ENCODE measurements around the gene NAA16. TPM values are rescaled to one million over a fixed set of nuclear protein-coding genes. Genes with fewer than 3 reads are reported as not detected.
"Not testable (repeated sequence)": the region's sequence is repeated elsewhere in the genome, so short reads cannot be mapped to it uniquely, and the experiment has no call there.

The NAA16 gene
- total RNA-seq (2014; rRNA removed; shearing (Covaris generic)) = 8.0 and 10.9 TPM in 2 replicates

- peak; percentile 92 for DNase-seq (ENCODE audit: low spot score)
Observed at GRCh38 chr13:41310963-41311405, at the start of gene NAA16. Gene NAA16, plus strand, starts transcription at chr13:41311267. Its CDS starts 262 bp downstream, at chr13:41311529.

- DNase-seq (ENCODE audit: low spot score) = peak; percentile 93
Observed at GRCh38 chr13:41263261-41263971, 47.7 kb upstream of the NAA16 start, which contains the start of gene MTRF1. Gene MTRF1, minus strand, starts transcription at chr13:41263576. Its CDS starts 2,669 bp downstream, at chr13:41260907.

DNA sequence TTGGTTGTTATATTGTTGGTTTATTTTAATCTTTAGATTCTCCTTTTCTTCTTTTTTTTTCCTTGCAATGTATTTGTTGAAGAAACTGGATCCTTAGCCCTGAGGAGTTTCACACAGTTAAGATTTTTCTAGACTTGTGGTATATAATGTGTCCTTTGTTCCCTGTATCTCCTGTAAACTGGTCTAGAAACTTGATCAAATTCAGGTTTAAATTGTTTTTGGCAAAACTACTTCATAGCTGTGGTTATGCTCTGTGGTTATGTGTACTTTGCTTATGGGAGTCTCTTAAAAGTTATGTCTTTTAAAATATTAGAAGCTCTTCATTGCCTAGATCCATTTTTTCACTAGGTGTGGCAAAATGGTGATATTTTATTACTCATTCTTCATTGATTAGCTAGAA is 44.0 kb upstream of the NAA16 start:
- DNase-seq (ENCODE audit: low spot score) = no peak

GRCh38 chr13:41268764-41269163 is 42.3 kb upstream of the NAA16 start:
- DNase-seq (ENCODE audit: low spot score) = no peak

DNA sequence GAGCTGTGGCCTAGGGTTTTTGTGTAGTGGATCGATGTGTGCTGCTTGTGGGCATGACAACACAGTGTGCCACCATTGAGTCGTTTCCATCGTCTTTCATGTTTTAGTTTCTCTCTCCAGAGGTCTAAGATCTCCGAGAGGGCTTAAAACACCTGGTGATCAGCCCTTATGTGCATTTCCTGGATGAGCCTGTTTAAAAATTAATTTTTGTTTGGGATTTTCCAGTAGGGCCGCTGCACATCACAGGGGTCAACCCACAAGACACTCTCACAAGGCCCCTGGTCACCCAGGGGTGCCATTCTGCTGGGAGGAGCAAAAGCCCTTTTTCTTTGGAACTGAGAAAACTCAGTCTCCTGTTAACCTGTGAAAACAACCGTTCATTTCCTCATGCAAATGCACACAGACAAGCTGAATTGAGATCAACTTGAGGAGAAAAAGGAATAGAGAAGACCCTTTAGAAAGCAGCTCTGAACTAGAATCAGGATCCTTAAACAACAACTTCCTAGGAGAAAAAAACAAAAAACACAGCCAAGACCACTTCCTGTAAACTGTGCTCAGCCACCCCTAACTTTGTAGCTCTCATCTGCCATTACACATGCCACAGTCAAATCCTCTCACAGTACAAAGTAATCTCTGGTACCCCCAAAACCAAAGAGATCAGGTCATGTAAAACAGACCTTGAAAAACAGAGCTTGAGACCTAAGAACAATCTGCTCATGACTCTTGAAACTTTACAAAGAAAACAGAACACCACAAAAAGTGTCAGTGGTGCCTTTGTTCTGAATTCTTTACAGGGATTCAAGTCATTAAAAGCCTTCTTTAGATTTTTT is 39.4 kb upstream of the NAA16 start:
- DNase-seq (ENCODE audit: low spot score) = no peak

DNA sequence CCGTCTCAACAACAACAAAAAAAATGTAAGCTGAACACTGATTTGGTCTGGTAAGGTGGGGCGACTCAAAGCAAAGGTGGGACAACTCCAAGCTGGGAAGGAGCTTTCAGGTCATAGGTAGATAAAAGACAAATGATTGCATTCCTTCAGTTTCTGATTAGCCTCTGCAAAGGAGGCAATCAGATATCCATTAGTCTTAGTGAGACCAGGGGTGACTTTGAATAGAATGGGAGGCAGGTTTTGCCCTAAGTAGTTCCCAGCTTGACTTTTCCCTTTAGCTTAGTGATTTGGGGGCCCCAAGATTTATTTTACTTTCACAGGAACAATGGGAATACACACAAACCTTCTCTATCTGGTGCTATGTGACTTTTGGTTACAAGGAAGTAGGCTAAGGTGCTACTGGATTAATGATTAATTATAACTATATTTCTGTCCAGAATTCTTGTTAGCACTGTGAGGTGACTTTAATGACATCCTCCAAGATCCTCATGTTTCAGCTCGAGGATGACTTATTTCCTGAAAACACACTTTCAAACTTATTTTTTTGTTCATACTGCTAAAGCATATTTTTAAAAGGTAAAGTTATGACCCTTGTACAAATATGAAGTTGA is 37.1 kb upstream of the NAA16 start:
- DNase-seq (ENCODE audit: low spot score) = peak; percentile 76

GRCh38 chr13:41274881-41275280 is 36.2 kb upstream of the NAA16 start:
- no peak for DNase-seq (ENCODE audit: low spot score)

GRCh38 chr13:41276824-41277223 is 34.2 kb upstream of the NAA16 start:
- DNase-seq (ENCODE audit: low spot score) = no peak

- DNase-seq (ENCODE audit: low spot score) = not testable (repeated sequence)
Observed at GRCh38 chr13:41279156-41279555, 31.9 kb upstream of the NAA16 start.

DNA sequence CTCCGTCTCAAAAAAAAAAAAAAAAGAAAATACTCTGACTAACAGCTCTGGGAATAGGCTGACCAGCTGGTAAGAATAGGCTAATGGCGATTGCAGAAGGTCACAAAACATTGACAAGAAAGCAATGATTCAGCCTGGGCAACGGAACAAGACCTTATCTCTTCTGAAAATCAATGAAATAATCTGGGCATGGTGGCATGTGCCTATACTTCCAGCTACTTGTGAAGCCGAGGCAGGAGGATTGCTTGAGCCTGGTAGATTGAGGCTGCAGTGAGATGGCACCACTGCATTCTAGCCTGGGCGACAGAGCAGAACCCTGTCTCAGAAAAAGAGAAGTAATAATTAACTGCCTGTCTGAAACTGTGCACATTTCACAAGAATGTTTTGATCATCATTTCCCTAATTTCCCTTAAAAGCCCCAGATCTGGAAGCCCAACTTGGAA is 28.9 kb upstream of the NAA16 start:
- DNase-seq (ENCODE audit: low spot score) = no peak

DNA sequence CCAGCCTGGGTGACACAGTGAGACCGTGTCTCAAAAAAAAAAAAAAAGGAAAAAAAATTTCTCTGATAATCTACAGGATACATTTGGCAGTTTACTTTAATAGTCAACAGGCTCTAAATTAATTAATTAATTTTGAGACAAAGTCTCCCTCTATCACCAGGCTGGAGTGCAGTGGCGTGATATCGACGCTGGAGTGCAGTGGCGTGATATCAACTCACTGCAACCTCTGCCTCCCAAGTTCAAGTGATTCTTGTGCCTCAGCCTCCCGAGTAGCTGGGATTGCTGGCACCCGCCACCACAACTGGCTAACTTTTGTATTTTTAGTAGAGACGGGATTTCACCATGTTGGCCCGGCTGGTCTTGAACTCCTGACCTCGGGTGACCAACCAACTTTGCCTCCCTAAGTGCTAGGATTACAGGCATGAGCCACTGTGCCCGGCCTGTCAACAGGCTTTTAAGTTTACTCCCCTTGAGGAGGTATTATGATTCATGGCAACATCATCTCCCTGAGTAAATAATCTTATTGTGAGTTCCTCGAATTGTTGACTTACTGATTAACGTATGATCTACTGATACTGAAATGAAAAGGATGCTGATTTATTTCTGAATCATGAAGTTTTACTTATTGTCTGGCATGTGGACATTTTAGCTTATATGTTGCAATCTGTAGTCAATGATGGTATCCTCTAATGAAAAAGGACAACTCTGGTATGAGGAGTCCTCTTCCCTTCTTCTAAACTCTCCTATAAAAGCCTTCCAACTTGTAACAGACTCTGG is 26.4 kb upstream of the NAA16 start:
- DNase-seq (ENCODE audit: low spot score) = peak; percentile 77

DNA sequence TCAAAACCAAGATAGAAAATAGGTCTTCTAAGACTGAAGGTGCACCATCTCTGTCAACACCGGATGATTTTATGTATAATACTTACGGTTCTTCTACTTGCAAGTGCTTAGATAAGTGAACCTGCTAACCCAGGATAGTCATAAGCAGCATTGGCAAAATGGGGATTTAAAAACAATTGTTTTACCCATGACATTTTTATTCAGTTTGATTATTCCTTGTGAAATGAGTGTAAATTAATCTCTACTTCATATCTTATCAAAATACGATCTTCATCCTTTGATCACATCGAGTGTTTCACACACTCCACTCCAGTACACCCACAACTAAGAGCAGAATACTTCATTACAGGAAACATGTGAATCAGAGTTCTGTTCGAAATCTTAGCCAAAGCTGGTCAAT is 24.7 kb upstream of the NAA16 start:
- no peak for DNase-seq (ENCODE audit: low spot score)

DNA sequence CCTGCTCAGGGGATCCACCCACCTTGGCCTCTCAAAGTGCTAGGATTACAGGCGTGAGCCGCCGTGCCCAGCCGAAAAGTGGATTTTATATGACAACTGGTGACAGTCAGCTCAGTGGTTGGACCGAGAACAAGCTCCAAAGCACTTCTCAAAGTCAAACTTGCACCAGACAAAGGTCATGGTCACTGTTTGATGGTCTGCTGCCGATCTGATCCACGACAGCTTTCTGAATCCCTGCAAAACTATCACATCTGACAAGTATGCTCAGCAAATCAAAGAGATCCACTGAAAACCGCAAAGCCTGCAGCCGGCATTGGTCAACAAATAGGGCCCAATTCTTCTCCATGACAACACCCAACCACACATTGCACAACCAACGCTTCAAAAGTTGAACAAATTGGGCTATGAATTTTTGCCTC is 21.6 kb upstream of the NAA16 start:
- no peak for DNase-seq (ENCODE audit: low spot score)

- DNase-seq (ENCODE audit: low spot score) = no peak
Observed at GRCh38 chr13:41291246-41291645, 19.8 kb upstream of the NAA16 start.

DNA sequence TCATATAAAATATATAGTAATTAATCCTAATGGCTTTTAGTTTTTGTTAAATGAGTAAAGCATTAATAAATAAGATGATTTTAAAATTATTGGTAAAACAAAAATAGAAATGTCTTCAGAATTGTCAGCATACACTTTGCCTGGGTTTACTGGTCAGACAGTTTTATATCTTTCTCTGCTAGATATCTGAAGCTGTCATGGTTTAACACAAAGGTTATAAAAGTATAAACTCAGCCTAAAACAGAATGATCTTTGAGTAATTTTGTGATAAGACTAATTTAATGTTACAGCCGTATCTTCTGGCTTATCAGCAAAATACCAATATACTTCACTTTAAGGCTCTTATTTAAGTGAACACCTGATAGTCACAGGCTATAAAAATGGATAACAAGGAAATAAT is 17.8 kb upstream of the NAA16 start:
- DNase-seq (ENCODE audit: low spot score) = no peak

GRCh38 chr13:41294914-41295313 is 16.2 kb upstream of the NAA16 start:
- DNase-seq (ENCODE audit: low spot score) = no peak

DNA sequence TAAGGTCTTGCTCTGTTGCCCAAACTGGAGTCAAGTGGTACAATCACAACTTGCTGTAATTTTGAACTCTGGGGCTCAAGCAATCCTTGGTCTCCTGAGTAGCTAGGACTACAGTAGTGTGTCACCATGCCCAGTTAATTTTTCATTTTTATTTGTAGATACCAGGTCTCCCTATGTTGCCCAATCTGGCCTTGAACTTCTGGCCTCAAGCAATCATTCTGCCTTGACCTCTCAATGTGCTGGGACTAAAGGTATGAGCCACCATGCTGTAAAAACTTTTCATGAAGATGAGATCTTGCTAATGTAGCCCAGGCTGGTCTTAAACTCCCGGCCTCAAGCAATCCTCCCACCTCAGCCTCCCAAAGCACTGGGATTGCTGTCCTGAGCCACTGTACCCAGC is 15.1 kb upstream of the NAA16 start:
- no peak for DNase-seq (ENCODE audit: low spot score)

GRCh38 chr13:41296879-41297646 is 14.0 kb upstream of the NAA16 start:
- peak; percentile 18 for DNase-seq (ENCODE audit: low spot score)

DNA sequence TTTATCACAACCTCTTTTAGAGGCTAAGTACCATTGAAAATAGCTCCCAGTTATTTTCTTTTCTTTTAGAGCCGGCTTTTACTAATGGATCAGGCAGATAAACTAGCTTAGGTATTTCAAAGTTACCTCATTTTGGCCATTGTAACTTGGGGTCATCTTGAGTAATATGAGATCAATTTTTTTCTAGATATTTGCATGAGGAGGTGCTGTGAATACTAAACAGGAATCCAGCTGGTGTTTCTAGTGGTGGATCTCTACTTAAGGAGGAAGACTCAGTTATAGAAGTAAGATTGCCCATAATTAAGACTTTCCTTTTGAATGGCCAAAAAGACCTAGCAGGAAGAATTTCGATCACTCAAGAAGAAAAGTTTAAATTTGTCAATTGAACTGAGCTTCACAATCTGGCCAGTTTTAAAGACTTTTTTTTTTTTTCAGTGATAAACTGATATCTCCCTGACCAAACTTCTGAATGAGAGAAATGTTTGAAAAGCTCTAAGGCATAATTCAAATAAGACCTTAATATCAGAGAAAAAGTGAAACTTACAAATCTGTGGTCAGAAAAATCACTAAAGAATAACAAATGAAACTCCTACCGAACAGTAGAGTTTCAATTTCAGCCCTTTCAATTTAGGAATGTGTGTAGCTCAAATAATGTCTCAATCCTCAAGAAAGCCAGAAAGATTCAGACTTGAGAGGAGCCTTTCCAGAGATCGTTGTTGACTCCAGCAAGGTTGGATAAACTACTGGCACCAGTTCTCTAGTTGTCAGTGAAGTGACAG is 11.6 kb upstream of the NAA16 start:
- DNase-seq (ENCODE audit: low spot score) = no peak

GRCh38 chr13:41302743-41303142 is 8.3 kb upstream of the NAA16 start:
- DNase-seq (ENCODE audit: low spot score) = no peak

All from HT-29 (cell line).